ENCODE results near the gene SPRY2. TPM values are rescaled to one million over a fixed set of nuclear protein-coding genes. Genes with fewer than 3 reads are reported as not detected.

The SPRY2 gene
- total RNA-seq, 2 donors from 2014 or later, result 33.1 to 38.9 TPM

DNA sequence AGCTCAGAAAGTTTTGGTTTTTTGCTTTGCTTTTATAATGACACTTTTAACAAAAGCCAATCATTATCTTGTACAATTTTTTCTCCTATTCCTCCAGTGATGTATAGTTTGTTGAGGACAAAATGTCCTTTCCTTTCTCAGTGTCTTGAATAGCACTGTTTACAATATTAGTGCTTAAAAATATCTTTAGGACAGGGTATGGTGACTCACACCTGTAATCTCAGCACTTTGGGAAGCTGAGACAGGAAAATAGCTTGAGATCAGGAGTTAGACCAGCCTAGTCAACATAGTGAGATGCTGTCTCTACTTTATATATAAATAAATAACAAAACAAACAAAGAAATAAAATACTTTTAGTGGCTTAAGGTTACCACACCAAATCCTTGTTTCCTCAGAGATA is 41.9 kb downstream of the SPRY2 start:
- Histone ChIP-seq H3K27ac (no peak overlapping the region), H3K9me3 (no peaks in the 10 kb centered on the region), H3K27me3 (no peaks in the 10 kb centered on the region), H3K4me1 (no peaks in the 10 kb centered on the region), H3K36me3 (no peaks in the 10 kb centered on the region), H3K4me3 (no peak overlapping the region)
- DNase-seq (ENCODE audit: low spot score), result no peak
- no peak for TF ChIP-seq CTCF (IDR thresholded peaks at IDR 0.05)

- H3K4me3 ChIP-seq, result no peak overlapping the region
- no peak for DNase-seq (ENCODE audit: low spot score)
- H3K27ac ChIP-seq, result no peak overlapping the region
- H3K4me1 ChIP-seq, result no peaks in the 10 kb centered on the region
- H3K9me3 ChIP-seq, result no peaks in the 10 kb centered on the region
- H3K27me3 ChIP-seq, result no peaks in the 10 kb centered on the region
- no peak for TF ChIP-seq CTCF (IDR thresholded peaks at IDR 0.05)
- H3K36me3 ChIP-seq, result no peaks in the 10 kb centered on the region
These were observed 43.4 kb downstream of the SPRY2 start for GRCh38 chr13:80297503-80297902.

- Histone ChIP-seq H3K27ac (no peak overlapping the region), H3K4me3 (no peak overlapping the region), H3K27me3 (no peaks in the 10 kb centered on the region), H3K9me3 (no peaks in the 10 kb centered on the region), H3K4me1 (no peaks in the 10 kb centered on the region), H3K36me3 (no peaks in the 10 kb centered on the region)
- DNase-seq (ENCODE audit: low spot score), result no peak
- no peak for TF ChIP-seq CTCF (IDR thresholded peaks at IDR 0.05)
These were observed 43.8 kb downstream of the SPRY2 start for GRCh38 chr13:80297094-80297493.

DNA sequence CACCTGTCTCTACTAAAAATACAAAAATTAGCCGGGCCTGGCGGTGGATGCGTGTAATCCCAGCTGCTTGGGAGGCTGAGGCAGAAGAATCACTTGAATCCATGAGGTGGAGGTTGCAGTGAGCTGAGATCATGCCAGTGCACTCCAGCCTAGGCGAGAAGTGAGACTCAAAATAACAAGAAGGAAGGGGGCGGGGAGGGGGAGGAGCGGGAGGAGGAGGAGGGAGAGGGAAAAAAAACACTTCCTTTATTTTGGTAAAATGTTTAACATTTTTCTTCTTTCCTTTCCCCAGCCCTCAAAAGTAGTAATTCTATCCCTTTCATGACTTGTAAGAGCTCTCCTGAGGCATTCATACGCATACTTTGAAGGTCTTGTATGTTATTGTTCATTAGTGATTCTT is 44.3 kb downstream of the SPRY2 start:
- no peaks in the 10 kb centered on the region for H3K27me3 ChIP-seq
- DNase-seq (ENCODE audit: low spot score), result no peak
- H3K36me3 ChIP-seq, result no peaks in the 10 kb centered on the region
- no peaks in the 10 kb centered on the region for H3K9me3 ChIP-seq
- H3K27ac ChIP-seq, result no peak overlapping the region
- H3K4me1 ChIP-seq, result no peaks in the 10 kb centered on the region
- no peak overlapping the region for H3K4me3 ChIP-seq
- no peak for TF ChIP-seq CTCF (IDR thresholded peaks at IDR 0.05)

DNA sequence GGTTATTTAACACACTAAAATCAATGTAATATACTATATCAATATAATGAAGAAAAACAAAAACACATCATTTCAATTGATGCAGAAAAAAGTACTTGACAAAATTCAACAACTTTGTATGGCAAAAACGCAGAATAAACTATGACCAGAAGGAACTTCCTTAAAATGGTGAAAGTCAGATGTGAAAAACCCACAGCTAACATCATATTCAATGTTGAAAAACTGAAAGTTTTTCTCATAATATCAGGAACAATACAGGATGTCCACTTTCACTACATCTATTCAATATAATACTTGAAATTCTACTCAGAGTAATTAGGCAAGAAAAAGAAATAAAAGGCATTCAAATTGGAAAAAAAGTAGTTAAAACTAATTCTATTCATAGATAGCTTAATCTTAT is 50.3 kb downstream of the SPRY2 start:
- DNase-seq (ENCODE audit: low spot score), result no peak
- TF ChIP-seq CTCF (IDR thresholded peaks at IDR 0.05), result no peak
- no peaks in the 10 kb centered on the region for H3K27me3 ChIP-seq

More for the DNA sequence above, 50.3 kb downstream of the SPRY2 start:
- H3K36me3 ChIP-seq, result no peaks in the 10 kb centered on the region
- no peak overlapping the region for H3K27ac ChIP-seq
- no peak overlapping the region for H3K4me3 ChIP-seq
- no peaks in the 10 kb centered on the region for H3K9me3 ChIP-seq
- no peaks in the 10 kb centered on the region for H3K4me1 ChIP-seq

All from right atrium auricular region (tissue), 2 donors.